Activated CD4-positive, alpha-beta T cell treated with anti-CD3 and anti-CD28 coated beads, Interleukin-2, amount 50 U/mL, for 24 hours (primary cell): Measurements from ENCODE around the gene CCNF.

Experiments
- DNase-seq, 2 donors: peaks; one replicate each; pipeline ENCODE4 v3.0.0-alpha.2; 2020; ENCODE audit warnings: low read depth in 1 of 2, low spot score in 1 of 2

Gene CCNF

GRCh38 chr16:2455081-2455845 lies 26.0 kb downstream of the CCNF start:
- DNase-seq: no peak

GRCh38 chr16:2456551-2457153 lies 27.4 kb downstream of the CCNF start:
- DNase-seq: no peak

GRCh38 chr16:2457267-2457666 lies 28.0 kb downstream of the CCNF start:
- no peak for DNase-seq

GRCh38 chr16:2457946-2458345 lies 28.7 kb downstream of the CCNF start:
- DNase-seq: no peak

GRCh38 chr16:2458887-2459646 lies 29.8 kb downstream of the CCNF start:
- no peak for DNase-seq

- peak; percentile 90 to 96 for DNase-seq
Measured at GRCh38 chr16:2459647-2460390, 30.6 kb downstream of the CCNF start, which contains the start of gene TEDC2. TEDC2 (plus strand) TSS chr16:2460109; CDS start chr16:2460145, 36 bp downstream.

GRCh38 chr16:2460391-2460713 lies 31.1 kb downstream of the CCNF start:
- DNase-seq: no peak

- DNase-seq: no peak
Measured at GRCh38 chr16:2460916-2461315, 31.7 kb downstream of the CCNF start.

GRCh38 chr16:2462031-2462866 lies 33.0 kb downstream of the CCNF start:
- no peak for DNase-seq

- no peak for DNase-seq
Measured at GRCh38 chr16:2464333-2464732, 35.1 kb downstream of the CCNF start.

GRCh38 chr16:2465653-2466415 lies 36.6 kb downstream of the CCNF start:
- no peak for DNase-seq

GRCh38 chr16:2466667-2467527 lies 37.6 kb downstream of the CCNF start:
- DNase-seq: no peak

GRCh38 chr16:2467528-2468232 lies 38.4 kb downstream of the CCNF start:
- no peak for DNase-seq

- no peak for DNase-seq
Measured at GRCh38 chr16:2468233-2468724, 39.0 kb downstream of the CCNF start.

GRCh38 chr16:2468725-2469398 lies 39.6 kb downstream of the CCNF start:
- DNase-seq: no peak

- no peak for DNase-seq
Measured at GRCh38 chr16:2469399-2470233, 40.4 kb downstream of the CCNF start.

GRCh38 chr16:2470234-2470601 lies 41.0 kb downstream of the CCNF start:
- DNase-seq: no peak
